22Rv1 (cell line): ENCODE data around the gene SLC39A1.
A peak's percentile ranks its signal among the peaks of the same experiment; 100 is the strongest.

Source experiments
- CTCF ChIP-seq: fragments of 450-650 bp; IDR thresholded peaks from 2 replicates; pipeline ENCODE4 v1.5.1; 2017; ENCODE audit warnings: mild to moderate bottlenecking
- ZFX ChIP-seq: fragments of 450-650 bp; IDR thresholded peaks from 2 replicates; pipeline ENCODE4 v1.6.1; 2017; ENCODE audit warnings: antibody characterized with exemption, borderline replicate concordance

GRCh38 chr1:153958111-153958960, 5.0 kb downstream of the SLC39A1 start, which contains the start of gene CRTC2:
- TF ChIP-seq CTCF (peak; percentile 30), ZFX (no peak)
